ENCODE data around the gene VPREB3. TPM values are rescaled to one million over a fixed set of nuclear protein-coding genes. Genes with fewer than 3 reads are reported as not detected.

Gene VPREB3
- total and polyA plus RNA-seq, 2 donors (not counting 1 experiment from before 2014, with no cell fraction given): 92.7 to 461 TPM

DNA sequence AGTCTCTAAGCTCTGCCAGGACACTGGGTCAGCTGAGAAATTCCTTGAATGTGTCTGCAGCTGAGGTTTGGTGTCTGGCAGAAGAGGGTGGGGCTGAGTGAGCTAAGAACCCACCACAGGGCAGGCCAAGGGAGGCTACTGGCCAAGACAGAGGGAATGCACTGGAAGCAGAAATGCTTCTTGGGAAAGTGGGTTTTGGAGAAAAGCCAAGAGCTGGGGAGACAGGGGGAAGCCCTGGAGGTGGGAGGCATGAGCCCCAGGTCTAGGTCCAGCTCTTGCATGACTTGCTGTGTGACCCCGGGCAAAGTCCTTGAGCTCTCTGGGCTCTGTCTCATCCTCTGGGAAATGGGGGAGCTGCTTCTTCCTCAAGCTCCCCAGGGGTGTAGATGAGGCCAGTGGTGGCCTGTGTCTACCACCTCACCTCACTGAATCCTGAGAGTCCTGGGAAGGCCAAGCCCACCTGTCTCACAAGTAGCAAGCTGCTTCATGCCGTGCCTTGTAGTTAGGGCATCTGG, 20.8 kb upstream of the VPREB3 start:
- no peak overlapping the region for H3K4me2 ChIP-seq (replicated peaks; ENCODE audit: low read depth, low read length, poor library complexity, severe bottlenecking)
- Mint-ChIP-seq H3K27me3 (no peaks in the 10 kb centered on the region), H3K4me1 (peaks cover 27% of the 10 kb centered on the region), H3K27ac (no peak overlapping the region), H3K9me3 (ENCODE audit: insufficient read depth) (no peaks in the 10 kb centered on the region), H3K4me3 (peak overlapping the region; percentile 14)
- TF ChIP-seq, protein P1, sequence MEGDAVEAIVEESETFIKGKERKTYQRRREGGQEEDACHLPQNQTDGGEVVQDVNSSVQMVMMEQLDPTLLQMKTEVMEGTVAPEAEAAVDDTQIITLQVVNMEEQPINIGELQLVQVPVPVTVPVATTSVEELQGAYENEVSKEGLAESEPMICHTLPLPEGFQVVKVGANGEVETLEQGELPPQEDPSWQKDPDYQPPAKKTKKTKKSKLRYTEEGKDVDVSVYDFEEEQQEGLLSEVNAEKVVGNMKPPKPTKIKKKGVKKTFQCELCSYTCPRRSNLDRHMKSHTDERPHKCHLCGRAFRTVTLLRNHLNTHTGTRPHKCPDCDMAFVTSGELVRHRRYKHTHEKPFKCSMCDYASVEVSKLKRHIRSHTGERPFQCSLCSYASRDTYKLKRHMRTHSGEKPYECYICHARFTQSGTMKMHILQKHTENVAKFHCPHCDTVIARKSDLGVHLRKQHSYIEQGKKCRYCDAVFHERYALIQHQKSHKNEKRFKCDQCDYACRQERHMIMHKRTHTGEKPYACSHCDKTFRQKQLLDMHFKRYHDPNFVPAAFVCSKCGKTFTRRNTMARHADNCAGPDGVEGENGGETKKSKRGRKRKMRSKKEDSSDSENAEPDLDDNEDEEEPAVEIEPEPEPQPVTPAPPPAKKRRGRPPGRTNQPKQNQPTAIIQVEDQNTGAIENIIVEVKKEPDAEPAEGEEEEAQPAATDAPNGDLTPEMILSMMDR (IDR thresholded peaks at IDR 0.05): no peak
- TF ChIP-seq EZH2 (IDR thresholded peaks at IDR 0.05; ENCODE audit: borderline replicate concordance, insufficient read depth, low read depth, low read length, poor library complexity, severe bottlenecking): no peak
- H3K4me3 ChIP-seq (ENCODE audit: control extremely low read depth in 1 of 5, extremely low read depth in 1 of 5, insufficient read depth in 1 of 5, low read depth in 2 of 5, low read length in 4 of 5): no peak overlapping the region
- H3K27me3 ChIP-seq (replicated peaks in 1 of 4; ENCODE audit: control extremely low read depth in 1 of 4, control insufficient read depth in 3 of 4, insufficient read depth in 4 of 4, low read length in 3 of 4): no peaks in the 10 kb centered on the region
- H3K9ac ChIP-seq (ENCODE audit: low read length): no peak overlapping the region
- peaks cover 7% of the 10 kb centered on the region for H4K20me1 ChIP-seq (ENCODE audit: control insufficient read depth, insufficient read depth, low read length, poor library complexity, severe bottlenecking)
- DNase-seq (no peak), ATAC-seq (ENCODE audit: low read depth) (no peak)
- no peak overlapping the region for H2AFZ ChIP-seq (ENCODE audit: insufficient read depth, low read depth, low read length, poor library complexity, severe bottlenecking)
- H3K27ac ChIP-seq (ENCODE audit: low read length in 2 of 2): no peak overlapping the region
- H3K9me3 ChIP-seq (ENCODE audit: control extremely low read depth in 1 of 3, control insufficient read depth in 2 of 3, insufficient read depth in 1 of 3, low read length in 2 of 3): no peaks in the 10 kb centered on the region
- peaks cover 8% of the 10 kb centered on the region for H3K79me2 ChIP-seq (ENCODE audit: control insufficient read depth, insufficient read depth, low read length)
- peaks cover 22 to 34% of the 10 kb centered on the region in 2 donors for H3K4me1 ChIP-seq (ENCODE audit: control insufficient read depth in 2 of 2, insufficient read depth in 2 of 2, low read length in 2 of 2)
- intact Hi-C loops (cut with micrococcal nuclease): no loop called here
- WGBS (ENCODE audit: insufficient coverage): 100% methylated on average over 2 of the region's 2 CpGs
- POLR2A ChIA-PET: interaction anchor here (0.6 to 1.5 kb wide), 4 partner anchors 14 to 89 kb away, joined by 3 to 11 read pairs (median 4); no protein-coding TSS in a partner anchor
- peaks cover 0 to 5% of the 10 kb centered on the region in 2 experiments for H3K36me3 ChIP-seq (replicated peaks in 1 of 2; ENCODE audit: control extremely low read depth in 1 of 2, control insufficient read depth in 1 of 2, extremely low read depth in 1 of 2, insufficient read depth in 2 of 2, low read length in 1 of 2)
- CTCF ChIA-PET: interaction anchor here (0.6 to 2.0 kb wide), 9 partner anchors 21 to 781 kb away, joined by 3 to 15 read pairs (median 3); partner anchors contain the start of genes SLC2A11 and SNRPD3

All from B cell (primary cell).